ENCODE data around the gene PDXP. TPM values are rescaled to one million over a fixed set of nuclear protein-coding genes. Genes with fewer than 3 reads are reported as not detected.

Gene PDXP
- total and polyA plus RNA-seq, 2 of the 13 experiments (the other 11 are each of a cell fraction or from before 2014, with no cell fraction given): 58.2 to 70.6 TPM

DNA sequence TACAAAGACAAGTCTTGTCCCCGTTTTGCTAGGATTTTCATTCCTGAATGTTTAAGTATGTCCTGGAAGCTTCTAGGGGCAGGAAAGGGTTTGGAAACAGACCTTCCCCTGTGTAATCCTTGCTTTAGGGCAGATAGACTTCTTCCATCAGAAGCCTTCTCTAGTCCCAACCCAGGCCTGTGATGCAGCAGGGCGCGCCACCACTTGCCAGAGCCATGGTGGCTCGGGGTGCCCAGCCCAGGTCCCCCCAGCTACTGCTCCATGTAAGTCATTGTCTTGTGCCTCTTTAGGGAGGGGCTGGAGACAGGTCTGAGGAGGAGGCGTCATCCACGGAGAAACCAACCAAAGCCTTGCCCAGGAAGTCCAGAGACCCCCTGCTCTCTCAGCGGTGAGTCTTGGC is 31.9 kb downstream of the PDXP start:
- H3K27me3 ChIP-seq (ENCODE audit: control insufficient read depth in 1 of 2, insufficient read depth in 2 of 2, low read length in 2 of 2): no peaks in the 10 kb centered on the region
- 97% methylated on average over 5 of the region's 7 CpGs for WGBS (ENCODE audit: low lambda C conversion rate)
- no peak overlapping the region for H3K4me3 ChIP-seq (replicated peaks in 1 of 3; ENCODE audit: insufficient read depth in 1 of 3, low read depth in 2 of 3, low read length in 3 of 3)
- no peaks in the 10 kb centered on the region for H4K20me1 ChIP-seq (ENCODE audit: insufficient read depth, low read length)
- no peaks in the 10 kb centered on the region for H3K9me3 ChIP-seq (ENCODE audit: low read length)
- in situ Hi-C loops (cut with HindIII; ENCODE audit: extremely low pct_ligation_motif_present, low pct_unique_long_range_greater_than_20kb) (no loop called here), intact Hi-C loops (cut with micrococcal nuclease; ENCODE audit: unreplicated experiment) (no loop called here)
- POLR2A ChIA-PET: no interaction called here
- H3K27ac ChIP-seq (ENCODE audit: extremely low read length, insufficient read depth, low read length): no peak overlapping the region
- TF ChIP-seq U2AF1 (optimal IDR thresholded peaks at IDR 0.05; ENCODE audit: low read depth, low read length) (no peak), DNMT1 (CRISPR knock-in tag; IDR thresholded peaks at IDR 0.05) (no peak), HNRNPLL (IDR thresholded peaks at IDR 0.05; ENCODE audit: low read depth, low read length, poor library complexity, severe bottlenecking) (no peak), DPF2 (CRISPR knock-in tag; IDR thresholded peaks at IDR 0.05; ENCODE audit: borderline replicate concordance, low read depth) (no peak), ATRX (CRISPR knock-in tag; IDR thresholded peaks at IDR 0.05; ENCODE audit: borderline replicate concordance) (no peak), ZSCAN30 (CRISPR knock-in tag; IDR thresholded peaks at IDR 0.05) (no peak), HOXA3 (CRISPR knock-in tag; IDR thresholded peaks at IDR 0.05) (no peak), RBM39 (IDR thresholded peaks at IDR 0.05; ENCODE audit: low read depth, low read length, poor library complexity, severe bottlenecking) (no peak), MYNN (CRISPR knock-in tag; IDR thresholded peaks at IDR 0.05; ENCODE audit: low read depth) (no peak), ZNF430 (CRISPR knock-in tag; IDR thresholded peaks at IDR 0.05) (no peak)
- TF ChIP-seq, protein P1, sequence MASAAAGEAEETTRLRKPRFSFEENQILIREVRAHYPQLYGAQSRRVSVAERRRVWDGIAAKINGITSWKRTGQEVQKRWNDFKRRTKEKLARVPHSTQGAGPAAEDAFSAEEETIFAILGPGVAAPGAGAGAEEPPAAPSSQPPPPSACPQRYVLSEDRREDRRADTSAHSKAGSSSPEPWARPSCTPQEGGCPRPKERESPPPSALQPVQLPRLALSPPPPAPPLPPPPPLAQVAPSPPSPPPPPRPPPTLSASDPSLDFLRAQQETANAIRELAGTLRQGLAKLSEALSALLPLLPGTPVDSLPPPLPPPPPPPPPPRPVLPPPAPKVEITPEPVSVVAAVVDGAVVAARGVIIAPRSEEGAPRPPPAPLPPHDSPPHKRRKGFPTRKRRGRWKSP (CRISPR knock-in tag; IDR thresholded peaks at IDR 0.05): no peak
- H3K4me2 ChIP-seq (ENCODE audit: low read depth, low read length): no peak overlapping the region
- DNase-seq (ENCODE audit: low spot score) (no peak), FAIRE-seq (no peak), ATAC-seq (no peak)
- peaks cover 12% of the 10 kb centered on the region for H3K79me2 ChIP-seq (ENCODE audit: insufficient read depth, low read length)
- no peak overlapping the region for H2AFZ ChIP-seq (ENCODE audit: low read length)
- H3K36me3 ChIP-seq (replicated peaks in 1 of 2; ENCODE audit: control insufficient read depth in 1 of 2, insufficient read depth in 2 of 2, low read length in 2 of 2): peaks cover 14 to 38% of the 10 kb centered on the region in 2 experiments; a peak in 4 of 5 replicates
- no peak overlapping the region for H3K9ac ChIP-seq (ENCODE audit: insufficient read depth, low read depth, low read length)
- CTCF ChIA-PET (ENCODE audit: low intra/inter-chr PET ratio, low total read pairs): no interaction called here
- H3K4me1 ChIP-seq (ENCODE audit: insufficient read depth, low read length): peaks cover 13% of the 10 kb centered on the region
- BruUV-seq (replicated peaks): no TSS peak

Data from HepG2 (cell line).